ENCODE results near the gene AQP6. TPM values are rescaled to one million over a fixed set of nuclear protein-coding genes. Genes with fewer than 3 reads are reported as not detected.

AQP6 gene
- total RNA-seq, 4 donors from 2014 or later, result 0.39 to 0.63 TPM; not detected in 2

DNA sequence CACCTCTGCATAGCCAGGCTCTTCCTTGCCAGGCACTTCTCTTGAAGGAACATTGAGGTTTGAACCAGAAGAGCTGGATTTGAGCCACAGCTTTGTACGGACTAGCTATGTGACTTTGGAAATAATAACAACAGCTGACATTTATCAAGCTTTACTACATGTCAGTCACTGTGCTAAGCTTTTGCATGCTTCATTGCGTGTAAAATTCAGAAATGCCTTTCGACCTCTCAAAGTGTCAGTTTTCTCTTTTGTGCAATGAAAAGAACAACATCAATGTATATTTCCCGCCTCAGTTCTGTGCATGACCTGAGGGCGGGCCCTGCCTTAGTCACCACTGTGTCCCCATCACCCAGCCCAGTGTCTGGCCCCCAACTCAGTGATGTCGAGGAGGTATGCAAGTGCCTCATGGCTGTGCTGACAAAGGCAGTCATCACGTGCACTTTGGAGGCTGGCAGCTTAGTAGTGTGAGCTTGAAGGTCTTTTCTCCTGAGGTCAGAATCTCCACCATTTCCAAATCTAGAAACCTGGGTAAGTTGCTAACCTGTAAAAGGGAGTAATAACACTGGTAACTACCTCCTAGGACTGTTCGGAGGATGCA lies 40.1 kb upstream of the AQP6 start:
- H3K27ac ChIP-seq, result no peak overlapping the region
- no peak overlapping the region for H3K4me3 ChIP-seq
- H3K4me1 ChIP-seq, result no peaks in the 10 kb centered on the region
- TF ChIP-seq, protein P1, sequence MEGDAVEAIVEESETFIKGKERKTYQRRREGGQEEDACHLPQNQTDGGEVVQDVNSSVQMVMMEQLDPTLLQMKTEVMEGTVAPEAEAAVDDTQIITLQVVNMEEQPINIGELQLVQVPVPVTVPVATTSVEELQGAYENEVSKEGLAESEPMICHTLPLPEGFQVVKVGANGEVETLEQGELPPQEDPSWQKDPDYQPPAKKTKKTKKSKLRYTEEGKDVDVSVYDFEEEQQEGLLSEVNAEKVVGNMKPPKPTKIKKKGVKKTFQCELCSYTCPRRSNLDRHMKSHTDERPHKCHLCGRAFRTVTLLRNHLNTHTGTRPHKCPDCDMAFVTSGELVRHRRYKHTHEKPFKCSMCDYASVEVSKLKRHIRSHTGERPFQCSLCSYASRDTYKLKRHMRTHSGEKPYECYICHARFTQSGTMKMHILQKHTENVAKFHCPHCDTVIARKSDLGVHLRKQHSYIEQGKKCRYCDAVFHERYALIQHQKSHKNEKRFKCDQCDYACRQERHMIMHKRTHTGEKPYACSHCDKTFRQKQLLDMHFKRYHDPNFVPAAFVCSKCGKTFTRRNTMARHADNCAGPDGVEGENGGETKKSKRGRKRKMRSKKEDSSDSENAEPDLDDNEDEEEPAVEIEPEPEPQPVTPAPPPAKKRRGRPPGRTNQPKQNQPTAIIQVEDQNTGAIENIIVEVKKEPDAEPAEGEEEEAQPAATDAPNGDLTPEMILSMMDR (IDR thresholded peaks at IDR 0.05), result no peak
- TF ChIP-seq POLR2A (IDR thresholded peaks at IDR 0.05), result no peak
- no peak for TF ChIP-seq EP300 (IDR thresholded peaks at IDR 0.05)
- peak in 1 of 2 donors; percentile 0 for DNase-seq (ENCODE audit: low spot score in 2 of 2)
- H3K27me3 ChIP-seq, result no peaks in the 10 kb centered on the region
- no peaks in the 10 kb centered on the region for H3K36me3 ChIP-seq
- WGBS, 2 donors, result 74 to 80% methylated on average over 8 of the region's 8 CpGs
- H3K9me3 ChIP-seq, result no peaks in the 10 kb centered on the region

- DNase-seq (ENCODE audit: low spot score in 2 of 2), result no peak
- no peaks in the 10 kb centered on the region for H3K27me3 ChIP-seq
- no peak for TF ChIP-seq EP300 (IDR thresholded peaks at IDR 0.05)
- TF ChIP-seq POLR2A (IDR thresholded peaks at IDR 0.05), result no peak
- TF ChIP-seq, protein P1 (IDR thresholded peaks at IDR 0.05), result no peak
- no peaks in the 10 kb centered on the region for H3K36me3 ChIP-seq
- no peak overlapping the region for H3K4me3 ChIP-seq
- H3K27ac ChIP-seq, result no peak overlapping the region
- H3K9me3 ChIP-seq, result no peaks in the 10 kb centered on the region
- no peaks in the 10 kb centered on the region for H3K4me1 ChIP-seq
- 53 to 54% methylated on average over 5 of the region's 5 CpGs for WGBS, 2 donors
Observed at GRCh38 chr12:49933796-49934195, 39.0 kb upstream of the AQP6 start.

DNA sequence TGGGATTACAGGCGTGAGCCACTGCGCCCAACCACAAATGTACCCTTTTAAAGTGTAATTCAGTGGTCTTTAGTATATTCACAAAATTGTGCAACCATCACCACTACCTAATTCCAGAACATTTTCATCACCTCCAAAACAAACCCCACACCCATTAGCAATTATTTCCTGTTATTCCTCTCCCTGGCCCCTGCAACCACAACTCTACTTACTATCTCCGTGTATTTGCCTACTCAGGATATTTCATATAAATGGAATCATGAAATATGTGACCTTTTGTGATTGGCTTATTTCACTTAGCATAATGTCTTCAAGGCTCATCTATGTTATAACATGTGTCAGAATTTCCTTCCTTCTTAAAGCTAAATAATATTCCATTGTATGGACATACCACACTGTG lies 38.2 kb upstream of the AQP6 start:
- DNase-seq (ENCODE audit: low spot score in 2 of 2), result no peak
- no peaks in the 10 kb centered on the region for H3K36me3 ChIP-seq
- H3K27me3 ChIP-seq, result no peaks in the 10 kb centered on the region
- WGBS, 2 donors, result 81 to 87% methylated on average over 3 of the region's 3 CpGs
- TF ChIP-seq POLR2A (IDR thresholded peaks at IDR 0.05) (no peak), EP300 (IDR thresholded peaks at IDR 0.05) (no peak)
- TF ChIP-seq, protein P1 (IDR thresholded peaks at IDR 0.05), result no peak
- H3K9me3 ChIP-seq, result no peaks in the 10 kb centered on the region
- no peak overlapping the region for H3K27ac ChIP-seq
- H3K4me1 ChIP-seq, result peaks cover 0 to 4% (median 0%) of the 10 kb centered on the region in 4 donors
- H3K4me3 ChIP-seq, result no peak overlapping the region

DNA sequence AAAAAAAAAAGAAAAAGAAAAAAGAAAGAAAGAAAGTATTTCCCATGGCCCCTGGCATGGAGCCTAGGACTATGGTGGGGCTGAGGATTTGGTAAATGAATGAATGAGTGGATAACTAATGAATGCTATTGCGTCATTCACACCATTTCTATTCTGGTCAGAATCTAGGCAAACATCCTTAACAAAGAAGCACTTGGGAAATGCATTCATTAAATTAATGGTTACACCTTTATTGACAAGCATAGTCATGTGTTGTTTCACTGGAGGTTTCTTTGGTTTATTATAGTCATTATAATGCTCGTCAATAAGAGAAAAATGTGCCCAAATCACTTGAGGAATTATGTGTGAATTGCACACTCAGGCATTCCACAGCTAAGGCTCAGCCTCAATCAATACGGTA lies 35.8 kb upstream of the AQP6 start:
- H3K27me3 ChIP-seq, result no peaks in the 10 kb centered on the region
- TF ChIP-seq, protein P1 (IDR thresholded peaks at IDR 0.05), result no peak
- TF ChIP-seq POLR2A (IDR thresholded peaks at IDR 0.05) (no peak), EP300 (IDR thresholded peaks at IDR 0.05) (no peak)
- H3K4me1 ChIP-seq, result peaks cover 0 to 7% (median 0%) of the 10 kb centered on the region in 4 donors
- no peak overlapping the region for H3K4me3 ChIP-seq
- DNase-seq (ENCODE audit: low spot score in 2 of 2), result no peak
- 85 to 86% methylated on average over 3 of the region's 3 CpGs for WGBS, 2 donors
- no peaks in the 10 kb centered on the region for H3K36me3 ChIP-seq
- no peaks in the 10 kb centered on the region for H3K9me3 ChIP-seq
- H3K27ac ChIP-seq, result no peak overlapping the region

- no peaks in the 10 kb centered on the region for H3K27me3 ChIP-seq
- TF ChIP-seq, protein P1 (IDR thresholded peaks at IDR 0.05), result no peak
- TF ChIP-seq EP300 (IDR thresholded peaks at IDR 0.05) (no peak), POLR2A (IDR thresholded peaks at IDR 0.05) (no peak)
- H3K9me3 ChIP-seq, result no peaks in the 10 kb centered on the region
- 75 to 82% methylated on average over 8 of the region's 8 CpGs for WGBS, 2 donors
- H3K4me1 ChIP-seq, result peaks cover 0 to 7% (median 0%) of the 10 kb centered on the region in 4 donors
- DNase-seq (ENCODE audit: low spot score in 2 of 2), result no peak
- H3K4me3 ChIP-seq, result no peak overlapping the region
- no peaks in the 10 kb centered on the region for H3K36me3 ChIP-seq
- no peak overlapping the region for H3K27ac ChIP-seq
Observed at GRCh38 chr12:49937639-49938300, 35.0 kb upstream of the AQP6 start.
